PC-3 (cell line): ENCODE measurements around the gene SKIC2. TPM values are rescaled to one million over a fixed set of nuclear protein-coding genes. Genes with fewer than 3 reads are reported as not detected.

Experiments used
- ATAC-seq: fragments of 200-7000 bp; cut with Tn5 transposase; 2 replicates; pipeline ENCODE4 v1.9.1; 2020; ENCODE audit warnings: mild to moderate bottlenecking, moderate library complexity
- BruUV-seq: library from RNA; stranded (reverse); fragments of 400-500 nt; replicated peaks from 2 replicates; lab custom pipeline; 2021; lab: Mats Ljungman, UMichigan
- CTCF ChIA-PET: fragments of 300-600 bp; sonication (Branson Sonifier 250); formaldehyde crosslinking; loops from one replicate; lab custom pipeline; 2022; ENCODE audit warnings: antibody characterized with exemption; lab: Charles Lee
- POLR2A ChIA-PET: fragments of 300-600 bp; sonication (Branson Sonifier 250); formaldehyde crosslinking; loops from one replicate; lab custom pipeline; 2022; ENCODE audit warnings: antibody characterized with exemption; ENCODE audit not compliant: unreplicated experiment; lab: Charles Lee
- DNase-seq: peaks from one replicate; pipeline ENCODE4 v3.0.0-alpha.2; 2015
- H2AFZ ChIP-seq: fragments of 300-600 bp; sonication (generic); 2 replicates; pipeline ENCODE4 v1.6.0; 2016; ENCODE audit warnings: antibody characterized with exemption, low read length
- H3F3A ChIP-seq: fragments of 300-600 bp; sonication (generic); one replicate; pipeline ENCODE4 v1.6.0; 2017; ENCODE audit warnings: antibody characterized with exemption, low read length, control low read depth, mild to moderate bottlenecking; ENCODE audit not compliant: unreplicated experiment
- H3K27ac ChIP-seq: fragments of 300-600 bp; sonication (generic); 2 replicates; pipeline ENCODE4 v1.5.1; 2016; ENCODE audit warnings: mild to moderate bottlenecking, low read length
- H3K27me3 ChIP-seq: fragments of 300-600 bp; sonication (generic); 2 replicates; pipeline ENCODE4 v1.6.1; 2016; ENCODE audit warnings: low read length, mixed read lengths
- H3K36me3 ChIP-seq: fragments of 300-600 bp; sonication (generic); 2 replicates; pipeline ENCODE4 v1.6.1; 2016; ENCODE audit warnings: low read depth, mixed run types, low read length, mixed read lengths
- H3K4me1 ChIP-seq: fragments of 300-600 bp; sonication (generic); 2 replicates; pipeline ENCODE4 v1.5.1; 2016; ENCODE audit warnings: low read length; ENCODE audit not compliant: insufficient read depth
- H3K4me2 ChIP-seq: fragments of 300-600 bp; sonication (generic); 2 replicates; pipeline ENCODE4 v1.6.0; 2016; ENCODE audit warnings: low read length
- H3K4me3 ChIP-seq: fragments of 300-600 bp; sonication (generic); 2 replicates; pipeline ENCODE4 v1.5.1; 2016; ENCODE audit warnings: mild to moderate bottlenecking, low read length, mixed read lengths
- H3K79me2 ChIP-seq: fragments of 300-600 bp; sonication (generic); 2 replicates; pipeline ENCODE4 v1.6.1; 2017; ENCODE audit warnings: low read length, mixed read lengths
- H3K9ac ChIP-seq: fragments of 300-600 bp; sonication (generic); 2 replicates; pipeline ENCODE4 v1.6.0; 2016; ENCODE audit warnings: mild to moderate bottlenecking, low read length
- H3K9me2 ChIP-seq: fragments of 300-600 bp; sonication (generic); replicated peaks from 2 replicates; pipeline ENCODE4 v1.6.1; 2016; ENCODE audit warnings: mixed run types, low read length, mixed read lengths
- H3K9me3 ChIP-seq: fragments of 300-600 bp; sonication (generic); 2 replicates; pipeline ENCODE4 v1.6.1; 2016; ENCODE audit warnings: low read length, mixed read lengths
- H4K20me1 ChIP-seq: fragments of 300-600 bp; sonication (generic); 2 replicates; pipeline ENCODE4 v1.6.1; 2016; ENCODE audit warnings: low read length, mixed read lengths
- CTCF ChIP-seq: fragments of 300-600 bp; sonication (generic); conservative IDR thresholded peaks from 2 replicates; pipeline ENCODE4 v1.5.1; 2017; ENCODE audit warnings: antibody characterized with exemption, low read depth, mild to moderate bottlenecking, low read length
- EZH2 ChIP-seq: fragments of 300-600 bp; sonication (generic); IDR thresholded peaks from one replicate; pipeline ENCODE4 v1.6.1; 2017; ENCODE audit warnings: antibody characterized with exemption, mild to moderate bottlenecking, low read length; ENCODE audit not compliant: unreplicated experiment
- EZH2phosphoT487 ChIP-seq: fragments of 300-600 bp; sonication (generic); IDR thresholded peaks from 2 replicates; pipeline ENCODE4 v1.6.1; 2018; ENCODE audit warnings: mild to moderate bottlenecking, antibody characterized with exemption, low read length, borderline replicate concordance
- intact Hi-C: fragments of 100-400 bp; cut with micrococcal nuclease; formaldehyde crosslinking; loops from 2 replicates; pipeline ENCODE4 v1.9.0; 2023
- total RNA-seq: library from RNA; depleted of rRNA; stranded (reverse); fragments of >200 nt; gene quantifications from 2 replicates; pipeline ENCODE4 v1.2.3, GENCODE V29; 2014

Gene SKIC2
- total RNA-seq, 1 experiment from 2014 or later, result 81.9 TPM

GRCh38 chr6:31945507-31946369, 13.2 kb upstream of the SKIC2 start, which contains the start of gene CFB:
TSS of gene CFB (plus strand) at chr6:31946095. CDS start at chr6:31946222, 127 bp downstream.
- Histone ChIP-seq H4K20me1 (no peaks in the 10 kb centered on the region), H3K36me3 (no peaks in the 10 kb centered on the region), H3F3A (no peaks in the 10 kb centered on the region), H3K9ac (peak within 1 kb of the TSS; percentile 34; the same call in 1 of the 2 replicates), H3K9me2 (no peaks in the 10 kb centered on the region), H3K27ac (peak within 1 kb of the TSS; percentile 81), H3K4me2 (peak within 1 kb of the TSS; percentile 74), H3K4me1 (peaks cover 23% of the 10 kb centered on the region), H2AFZ (peak within 1 kb of the TSS; percentile 59; the same call in 1 of the 2 replicates), H3K9me3 (no peaks in the 10 kb centered on the region), H3K4me3 (peak within 1 kb of the TSS; percentile 29; the same call in 1 of the 2 replicates), H3K79me2 (no peaks in the 10 kb centered on the region), H3K27me3 (no peaks in the 10 kb centered on the region)
- no peak for TF ChIP-seq CTCF
- TF ChIP-seq EZH2, result no peak
- no peak for TF ChIP-seq EZH2phosphoT487
- intact Hi-C loops, result no loop called here
- no TSS peak for BruUV-seq
- peak; percentile 79 for DNase-seq
- ChIA-PET CTCF (no interaction called here), POLR2A (no interaction called here)
- ATAC-seq, result peak; percentile 83

GRCh38 chr6:31946370-31946885, 12.5 kb upstream of the SKIC2 start:
- Histone ChIP-seq H3K4me3 (no peak overlapping the region), H3K9ac (no peak overlapping the region; the same call in 1 of the 2 replicates)
- CTCF ChIA-PET, result no interaction called here

More at GRCh38 chr6:31946370-31946885, 12.5 kb upstream of the SKIC2 start:
- intact Hi-C loops, result no loop called here
- TF ChIP-seq EZH2 (no peak), CTCF (no peak), EZH2phosphoT487 (no peak)
- Histone ChIP-seq H3F3A (no peaks in the 10 kb centered on the region), H3K36me3 (peaks cover 5% of the 10 kb centered on the region), H3K4me1 (peaks cover 23% of the 10 kb centered on the region), H3K27me3 (no peaks in the 10 kb centered on the region), H4K20me1 (no peaks in the 10 kb centered on the region), H3K9me3 (no peaks in the 10 kb centered on the region), H3K79me2 (no peaks in the 10 kb centered on the region), H2AFZ (no peak overlapping the region), H3K27ac (peak overlapping the region; percentile 81), H3K4me2 (no peak overlapping the region), H3K9me2 (no peaks in the 10 kb centered on the region)
- BruUV-seq, result no TSS peak
- no peak for ATAC-seq
- no peak for DNase-seq
- POLR2A ChIA-PET, result no interaction called here
